ENCODE results near the gene ATXN2L.
A peak's percentile ranks its signal among the peaks of the same experiment; 100 is the strongest.
"Not testable (repeated sequence)": the region's sequence is repeated elsewhere in the genome, so short reads cannot be mapped to it uniquely, and the experiment has no call there.

Gene ATXN2L

GRCh38 chr16:28873543-28874201 lies 50.9 kb downstream of the ATXN2L start:
- DNase-seq, result no peak

DNA sequence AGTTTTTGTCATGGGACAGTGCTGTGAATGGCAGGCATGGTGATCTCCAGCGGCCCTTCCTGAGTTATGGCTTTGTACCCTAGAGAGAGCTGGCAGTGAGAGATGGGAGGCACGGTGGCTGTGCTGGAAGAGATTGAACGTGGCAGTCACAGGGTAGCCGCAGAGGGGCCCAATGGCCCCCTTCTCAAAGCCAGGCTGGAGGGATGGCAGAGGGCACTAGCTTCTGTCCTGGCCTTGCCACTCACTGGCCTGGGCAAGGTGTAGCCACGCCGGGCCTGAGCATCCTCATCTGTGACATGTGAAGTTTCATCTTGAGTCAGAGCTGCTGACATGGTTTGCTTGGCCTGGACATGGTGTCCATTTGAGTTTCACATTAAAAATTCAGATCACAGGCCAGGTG lies 51.6 kb downstream of the ATXN2L start:
- no peak for DNase-seq

- no peak for DNase-seq
Measured at GRCh38 chr16:28875134-28876018, 52.6 kb downstream of the ATXN2L start.

DNA sequence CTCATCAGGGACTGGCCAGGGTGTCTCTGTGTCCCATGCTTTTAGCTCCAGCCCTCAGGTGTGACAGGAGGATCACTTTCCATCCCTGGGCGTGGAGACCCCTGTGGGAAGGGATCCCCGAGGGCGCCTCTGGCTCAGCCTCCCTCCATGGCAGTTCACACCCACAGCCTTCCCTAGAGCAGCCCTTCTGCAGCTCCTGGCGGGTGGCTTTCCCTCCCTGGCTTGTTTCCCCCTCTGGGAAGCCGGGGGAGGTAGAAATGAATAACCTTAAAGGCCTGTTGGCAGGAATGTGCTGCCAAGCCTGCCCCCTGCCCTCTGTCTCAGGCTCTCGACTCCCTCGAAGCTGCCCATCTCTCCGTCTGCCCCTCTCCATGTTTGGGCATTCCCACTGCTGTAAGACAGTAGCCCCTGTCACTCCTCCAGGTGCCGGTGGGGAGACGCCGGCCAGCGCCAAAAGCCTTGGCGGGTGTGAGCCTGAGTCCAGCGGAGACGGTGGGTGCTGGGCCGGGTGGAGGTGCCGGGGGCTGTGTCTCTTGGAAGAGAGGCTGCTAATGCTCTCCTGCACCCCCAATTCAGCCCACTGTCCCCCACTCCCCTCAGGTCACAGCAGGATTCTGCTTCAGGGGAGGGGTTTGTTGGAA lies 53.3 kb downstream of the ATXN2L start:
- no peak for DNase-seq

GRCh38 chr16:28876973-28877654 lies 54.3 kb downstream of the ATXN2L start:
- DNase-seq, result no peak

DNA sequence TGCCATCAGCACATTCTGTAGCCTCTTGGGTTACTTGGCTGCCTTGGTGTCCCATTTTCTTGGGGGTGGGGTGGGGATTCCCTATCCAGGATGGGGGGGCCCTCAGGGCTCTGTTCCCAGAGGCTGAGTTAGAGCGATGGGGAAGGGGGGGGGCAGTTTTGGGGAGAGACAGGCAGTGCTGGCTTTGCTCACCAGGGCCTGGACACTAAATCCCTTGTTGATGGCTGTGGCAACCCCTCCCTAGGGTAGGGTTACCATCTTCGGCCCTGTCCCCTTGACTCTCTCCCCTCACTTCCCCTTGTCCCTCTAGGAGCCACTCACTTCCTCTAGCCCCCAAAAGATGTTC lies 54.8 kb downstream of the ATXN2L start:
- DNase-seq, result no peak

GRCh38 chr16:28878083-28878926 lies 55.5 kb downstream of the ATXN2L start, which contains the start of gene ATP2A1:
ATP2A1 (plus strand) TSS chr16:28878488; CDS start chr16:28878672, 184 bp downstream.
- no peak for DNase-seq

- DNase-seq, result no peak
Measured at GRCh38 chr16:28879261-28879840, 56.6 kb downstream of the ATXN2L start.

GRCh38 chr16:28879841-28880588 lies 57.2 kb downstream of the ATXN2L start:
- peak; percentile 85 for DNase-seq

DNA sequence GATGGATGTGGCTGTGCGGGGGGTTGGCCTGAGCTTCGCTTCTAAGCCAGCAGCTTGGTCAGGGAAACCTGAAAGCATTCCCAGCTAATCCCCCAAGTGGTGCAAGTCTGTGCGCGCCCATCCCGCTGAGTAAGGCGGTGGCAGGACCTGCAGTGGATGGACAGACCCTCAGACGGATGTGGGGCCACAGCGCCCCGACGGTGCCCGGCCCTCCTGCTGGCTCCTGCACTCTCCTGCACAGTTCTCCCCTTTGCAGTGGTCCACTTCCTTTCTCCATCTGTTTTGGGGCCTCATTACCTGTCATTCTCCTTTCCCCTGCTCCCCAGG lies 57.8 kb downstream of the ATXN2L start:
- DNase-seq, result no peak

GRCh38 chr16:28880955-28881354 lies 58.2 kb downstream of the ATXN2L start:
- DNase-seq, result no peak

DNA sequence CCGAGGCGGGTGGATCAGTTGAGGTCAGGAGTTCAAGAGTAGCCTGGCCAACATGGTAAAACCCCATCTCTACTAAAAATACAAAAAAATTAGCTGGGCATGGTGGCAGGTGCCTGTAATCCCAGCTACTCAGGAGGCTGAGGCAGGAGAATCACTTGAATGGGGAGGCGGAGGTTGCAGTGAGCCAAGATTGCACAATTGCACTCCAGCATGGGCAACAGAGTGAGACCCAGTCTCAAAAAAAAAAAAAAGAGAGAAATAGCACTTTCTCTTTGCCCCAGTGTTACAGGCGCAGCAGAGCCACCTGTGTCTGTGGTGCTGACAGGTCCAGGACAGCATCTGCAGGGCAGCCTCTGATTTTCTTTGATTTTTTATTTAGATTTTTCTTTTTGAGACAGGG lies 58.8 kb downstream of the ATXN2L start:
- not testable (repeated sequence) for DNase-seq

GRCh38 chr16:28882551-28883160 lies 59.9 kb downstream of the ATXN2L start:
- no peak for DNase-seq

- no peak for DNase-seq
Measured at GRCh38 chr16:28883221-28883996, 60.6 kb downstream of the ATXN2L start.

DNA sequence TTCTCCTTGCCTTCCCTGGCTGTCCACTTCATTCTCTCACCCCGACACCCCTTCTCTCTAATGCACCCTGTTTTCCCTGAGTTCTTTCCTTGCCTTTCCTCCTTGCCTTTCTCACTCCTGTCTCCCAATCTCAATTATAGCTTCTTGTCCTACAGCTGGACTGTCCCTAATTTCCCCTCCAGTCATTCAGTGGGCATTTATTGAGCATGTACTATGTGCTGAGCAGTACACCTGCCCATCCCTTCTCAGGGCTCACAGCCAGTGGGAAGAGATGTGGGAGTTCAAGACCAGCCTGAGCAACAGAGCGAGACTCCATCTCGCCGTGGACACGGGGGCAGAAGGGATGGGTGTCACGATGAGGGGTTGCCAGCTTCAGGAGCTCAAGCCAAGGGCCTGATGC lies 61.2 kb downstream of the ATXN2L start:
- DNase-seq, result no peak

Data from fibroblast of skin of right quadriceps (primary cell).